Stimulated activated naive CD4-positive, alpha-beta T cell treated with Interleukin-2 at 50 U/mL for 16 hours (primary cell): ENCODE measurements around the gene CAD.
"Not testable (repeated sequence)": the region's sequence is repeated elsewhere in the genome, so short reads cannot be mapped to it uniquely, and the experiment has no call there.

Experiments
- DNase-seq: peaks from one replicate; lab custom pipeline; 2025; lab: John Stamatoyannopoulos, UW

Gene CAD

DNA sequence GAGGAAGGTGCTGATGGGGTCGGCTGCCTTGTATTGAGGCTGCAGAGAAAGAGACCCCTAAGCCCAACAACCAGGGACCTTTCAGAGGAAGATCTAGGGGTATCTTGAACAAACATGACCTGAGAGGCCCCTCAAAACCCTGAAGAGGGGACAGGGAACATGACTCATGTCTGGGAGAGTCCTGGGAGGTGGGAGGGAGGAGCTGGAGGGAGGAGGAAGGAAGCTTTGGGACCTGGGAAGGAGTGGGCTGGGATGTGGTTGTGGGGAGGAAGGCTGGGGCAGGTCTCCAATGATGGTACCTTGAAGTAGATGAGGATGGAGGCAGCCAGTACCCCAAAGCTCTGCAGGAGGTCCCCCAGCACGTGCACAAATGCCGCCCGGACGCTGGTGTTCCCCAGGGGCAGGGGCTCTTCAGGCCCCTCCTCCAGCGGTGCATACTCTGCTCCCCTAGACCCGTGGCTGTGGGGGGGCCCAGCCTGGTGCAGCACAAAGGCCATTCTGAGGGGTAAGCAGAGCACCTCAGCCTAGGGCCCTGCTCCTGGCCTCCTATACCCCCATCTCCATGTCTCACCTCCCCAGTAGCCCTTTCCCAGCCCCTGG, 39.8 kb downstream of the CAD start:
- no peak for DNase-seq

DNA sequence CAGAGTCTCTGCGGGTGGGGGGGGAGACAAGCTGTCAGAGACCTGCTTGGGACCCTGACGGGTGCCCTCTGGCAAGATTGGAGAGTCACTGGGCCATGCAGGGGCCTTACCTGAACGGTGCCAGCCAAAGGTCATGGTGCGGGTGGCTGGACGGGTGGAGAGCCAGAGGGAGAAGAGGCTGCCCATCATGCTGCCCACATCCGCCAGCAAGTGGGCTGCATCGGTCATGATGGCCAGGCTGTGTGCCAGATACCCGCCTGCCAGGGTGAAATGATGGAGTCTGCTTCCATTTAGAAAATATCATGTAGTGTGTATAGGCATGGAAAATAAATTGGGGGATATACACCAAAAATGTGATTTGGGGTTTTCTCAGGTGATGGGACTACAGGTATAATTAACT, 40.9 kb downstream of the CAD start:
- no peak for DNase-seq

DNA sequence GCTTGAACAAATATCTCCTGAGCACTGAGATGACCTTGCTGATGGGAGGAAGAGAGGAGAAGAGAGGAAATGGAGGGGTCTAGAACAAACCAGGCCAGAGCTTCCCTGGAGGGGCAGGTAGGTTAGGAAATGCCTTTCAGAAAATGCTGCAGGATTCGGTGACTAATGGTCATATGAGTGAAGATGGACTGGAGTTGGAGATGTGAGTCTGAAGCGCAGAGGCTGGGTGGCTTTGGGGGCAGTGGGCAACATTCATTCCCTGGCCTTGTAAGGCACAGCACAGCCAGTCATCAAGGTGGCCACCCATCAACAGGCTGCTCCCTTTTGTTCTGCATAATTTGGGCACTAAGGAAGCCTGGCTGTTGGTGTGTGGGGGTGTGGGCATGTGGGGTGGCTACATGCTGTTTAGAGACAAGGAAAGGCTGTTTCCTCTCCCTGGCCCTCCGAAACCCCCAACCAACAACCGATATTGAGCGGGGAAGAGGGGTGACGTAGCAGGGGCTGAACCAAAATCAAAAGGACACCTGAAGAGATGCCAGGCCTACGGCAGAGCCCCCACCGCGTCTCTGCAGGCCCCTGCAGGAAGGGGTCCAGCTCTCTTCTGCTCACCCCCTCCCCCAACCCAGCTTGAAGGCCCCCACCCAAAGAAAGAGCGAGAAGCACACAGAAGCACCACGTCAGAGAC, 44.2 kb downstream of the CAD start:
- no peak for DNase-seq

DNA sequence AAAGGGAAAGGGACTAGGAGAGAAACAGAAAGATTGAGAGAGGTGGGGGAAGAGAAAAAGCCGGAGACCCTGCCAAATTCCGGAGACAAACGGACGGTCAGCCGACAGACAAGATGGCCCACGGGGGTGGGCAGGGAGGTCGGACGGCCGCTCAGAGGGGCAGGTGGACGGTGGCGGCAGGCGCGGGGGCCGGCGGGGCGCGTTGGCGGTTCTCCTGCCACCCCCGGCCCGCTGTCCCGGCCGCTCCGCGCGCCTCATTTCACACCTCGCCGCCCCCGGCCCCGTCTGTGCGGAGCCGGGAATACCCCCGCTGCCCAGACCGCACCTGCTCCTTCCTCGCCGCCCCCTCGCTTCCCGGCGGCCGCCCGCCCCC, 44.7 kb downstream of the CAD start:
- no peak for DNase-seq

DNA sequence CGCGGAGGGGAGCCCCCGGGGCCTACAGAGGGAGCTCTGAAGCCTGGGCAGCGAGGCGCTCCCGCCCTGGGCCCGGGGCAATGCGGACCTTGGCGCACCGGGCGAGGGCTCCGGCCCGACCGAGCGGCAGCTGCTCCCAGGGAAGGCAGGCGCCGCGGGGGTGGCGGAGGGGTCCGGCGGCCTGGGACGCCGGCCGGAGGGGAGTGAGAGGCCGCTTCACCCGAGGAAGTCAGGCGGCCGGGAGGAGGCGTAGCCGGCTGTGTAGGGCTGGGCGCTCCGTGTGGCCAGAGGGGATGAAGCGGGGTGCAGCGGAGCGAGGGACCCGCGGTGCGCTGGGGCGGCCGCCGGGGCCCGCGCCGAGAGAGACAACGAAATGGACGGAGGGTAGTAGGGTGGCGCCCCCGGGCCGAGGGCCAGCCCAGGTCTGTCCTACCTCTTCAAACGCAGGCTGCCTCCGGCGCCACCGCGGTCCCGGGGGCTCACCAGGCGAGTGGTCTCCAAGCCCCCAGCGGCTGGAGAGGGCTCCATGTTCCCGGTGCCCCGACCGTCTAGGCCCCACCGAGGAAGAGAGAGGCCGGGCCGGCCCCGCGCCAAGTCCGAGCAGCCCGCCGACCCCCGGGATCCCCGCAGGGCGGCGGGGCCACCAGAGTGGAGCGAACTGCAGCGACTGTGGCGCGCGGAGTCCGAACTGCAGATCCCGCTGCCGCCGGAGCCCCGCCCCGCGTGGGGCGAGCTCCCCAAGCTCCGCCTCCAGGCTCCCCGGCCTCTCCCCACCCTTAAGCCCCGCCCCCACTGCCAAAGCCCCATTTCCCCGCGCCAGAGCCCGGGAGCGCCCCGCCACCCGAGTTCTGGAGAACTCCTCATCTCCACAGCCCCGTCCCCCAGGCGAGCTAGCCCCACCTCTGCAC, 45.5 kb downstream of the CAD start, which contains the start of gene SLC30A3:
SLC30A3 (minus strand) TSS at position 669 of the 908 bp plus-strand sequence; CDS start at position 528, 141 bp downstream.
- DNase-seq = peak; percentile 54

DNA sequence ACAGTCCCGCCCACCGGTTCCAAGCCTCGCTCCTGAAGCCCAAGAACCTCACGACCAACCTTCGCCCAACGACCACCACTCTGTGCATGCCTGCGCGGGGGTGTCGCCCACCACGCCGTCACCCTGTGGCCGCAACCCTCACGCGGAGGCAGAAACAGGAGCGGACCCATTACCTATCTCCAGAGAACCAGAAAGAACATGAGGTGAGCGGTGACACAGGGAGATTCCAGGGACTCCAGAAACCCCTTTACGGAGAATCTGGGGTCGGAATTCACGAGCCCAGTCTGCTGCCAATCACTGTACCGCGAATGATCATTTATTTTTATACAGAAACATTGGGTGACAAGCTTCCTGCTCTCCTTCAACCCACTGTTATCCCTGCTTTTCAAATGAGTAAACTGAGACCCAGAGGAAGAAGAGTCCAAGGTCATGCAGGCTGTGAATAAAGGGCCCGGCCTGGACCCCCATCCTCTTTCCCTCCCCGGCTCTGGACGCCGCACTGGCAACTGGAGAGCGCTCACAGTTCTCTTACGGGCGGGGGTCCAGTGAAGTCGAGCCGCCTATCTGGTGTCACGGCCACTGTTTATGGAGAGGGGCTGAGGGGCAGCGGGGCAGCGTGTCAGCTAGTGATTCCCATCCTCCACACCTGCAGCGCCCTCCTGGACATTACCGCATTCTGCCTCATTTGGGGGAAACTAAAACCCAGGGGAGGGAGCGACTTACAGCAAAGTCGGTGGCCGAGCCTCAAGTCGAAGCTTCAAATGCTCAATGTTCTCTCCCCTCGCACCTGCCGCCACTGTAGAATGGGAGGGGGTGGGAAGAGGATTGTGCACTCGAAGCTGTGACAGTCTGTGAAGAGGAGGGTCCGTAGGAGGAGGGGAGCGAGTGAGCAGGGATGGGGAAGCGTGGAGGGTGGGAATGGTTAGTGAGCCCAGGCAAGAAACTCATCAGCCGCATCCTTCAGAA, 46.4 kb downstream of the CAD start:
- DNase-seq = no peak

DNA sequence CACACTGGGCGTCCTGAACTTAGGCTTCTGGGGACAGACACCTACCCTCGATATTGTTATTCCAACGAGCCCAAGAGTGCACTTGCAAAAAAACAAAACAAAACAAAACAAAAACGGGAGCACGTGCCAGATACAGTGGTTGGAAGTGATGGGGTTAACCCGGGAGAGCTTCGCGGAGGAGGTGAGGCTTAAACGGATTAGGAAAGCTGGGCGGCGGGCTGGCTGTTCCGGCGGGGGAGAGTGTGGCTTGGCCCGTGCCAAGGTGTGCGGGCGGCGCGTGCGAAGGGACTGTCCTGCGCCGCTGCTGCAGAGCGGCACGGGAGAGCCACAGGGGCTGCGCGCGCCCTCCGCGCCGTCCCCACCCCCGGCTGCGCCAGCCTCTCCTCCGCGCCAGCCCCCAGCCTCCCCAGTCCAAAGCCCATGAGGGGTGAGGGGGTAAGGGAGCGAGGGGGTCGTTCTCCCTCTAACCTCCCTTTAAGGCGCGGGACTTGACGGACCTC, 47.1 kb downstream of the CAD start:
- no peak for DNase-seq

DNA sequence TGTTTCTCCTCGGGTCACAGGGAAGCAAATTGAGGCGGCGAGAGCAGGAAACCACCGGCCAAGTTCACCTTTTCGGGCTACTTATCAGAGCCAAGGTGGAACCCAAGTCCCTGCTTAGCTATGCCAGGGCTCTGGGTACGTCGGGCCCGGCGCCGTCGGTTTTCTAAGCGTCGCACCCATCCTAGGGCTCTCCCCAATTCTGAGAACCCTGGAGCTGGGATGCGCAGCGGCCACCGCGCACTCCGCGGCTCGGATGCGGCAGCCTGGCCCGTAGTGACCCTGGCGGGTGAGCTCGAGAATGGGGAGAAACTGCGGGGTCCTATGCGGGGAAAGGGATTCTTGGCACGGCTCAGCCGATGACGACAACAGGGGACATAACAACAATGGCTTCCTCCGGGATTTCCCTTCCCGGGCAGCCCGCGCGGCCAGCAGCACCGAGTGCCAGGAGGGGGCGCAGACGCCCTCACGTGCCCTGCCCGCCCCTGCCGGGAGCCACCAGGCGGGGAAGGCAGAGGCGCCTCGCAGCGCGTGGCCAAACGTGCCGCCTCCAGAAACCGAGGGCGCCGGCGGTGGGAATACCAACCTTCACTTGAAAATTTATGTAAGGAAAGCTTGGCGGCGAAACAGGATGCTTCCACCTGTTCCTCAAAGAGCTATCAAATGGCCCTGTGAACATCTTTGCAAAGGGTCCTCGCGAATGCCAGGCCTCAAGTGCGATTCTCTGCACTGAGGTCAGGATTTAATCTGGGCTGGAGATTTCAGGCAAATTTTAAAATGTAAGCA, 47.8 kb downstream of the CAD start:
- DNase-seq = peak; percentile 41

DNA sequence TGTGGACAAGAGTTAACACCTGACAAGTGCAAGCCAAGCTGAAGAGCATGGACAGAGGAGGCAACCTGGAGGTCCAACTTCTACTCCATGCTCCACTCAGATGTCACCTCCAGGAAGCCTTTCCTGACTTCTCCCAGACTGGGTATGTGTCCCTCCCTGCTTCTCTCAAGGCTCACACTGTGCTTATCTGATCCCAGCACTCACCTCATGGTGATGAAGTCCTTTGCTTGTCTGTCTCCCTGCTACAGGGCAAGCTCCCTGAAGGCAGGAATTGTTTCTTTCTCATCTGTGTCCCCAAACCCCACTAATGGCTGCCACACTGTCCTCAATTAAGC, 48.3 kb downstream of the CAD start:
- DNase-seq = no peak

DNA sequence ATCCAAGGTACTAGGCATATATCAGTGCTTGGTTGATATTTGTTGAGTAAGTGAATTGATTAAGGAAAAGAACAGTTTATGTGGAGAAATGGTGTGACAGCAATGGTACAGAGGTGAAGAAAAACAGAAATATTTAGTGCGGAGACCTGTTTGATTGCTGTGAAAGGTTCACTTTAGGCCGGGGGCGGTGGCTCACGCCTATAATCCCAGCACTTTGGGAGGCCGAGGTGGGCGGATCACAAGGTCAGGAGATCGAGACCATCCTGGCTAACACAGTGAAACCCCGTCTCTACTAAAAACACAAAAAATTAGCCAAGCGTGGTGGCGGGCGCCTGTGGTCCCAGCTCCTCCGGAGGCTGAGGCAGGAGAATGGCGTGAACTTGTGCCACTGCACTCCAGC, 51.1 kb downstream of the CAD start:
- DNase-seq = not testable (repeated sequence)

DNA sequence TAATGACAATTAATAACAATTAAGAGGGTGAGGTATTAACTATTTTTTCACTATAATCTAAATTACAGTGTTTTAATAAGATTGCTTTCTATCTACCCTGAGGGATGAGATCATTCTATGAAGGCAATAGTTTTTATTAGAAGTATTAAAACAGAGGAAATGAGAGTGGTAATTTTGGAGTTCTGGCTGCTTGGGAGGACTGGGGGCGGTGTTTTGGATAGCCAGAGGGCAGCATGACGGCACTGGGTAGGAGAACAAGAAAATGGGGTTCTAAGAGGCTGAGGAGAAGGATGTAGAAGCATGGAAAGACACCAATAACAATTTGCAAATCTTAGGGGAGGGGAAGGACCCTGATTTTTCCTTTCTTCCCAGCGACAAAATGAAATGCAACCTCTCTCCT, 53.0 kb downstream of the CAD start:
- DNase-seq = no peak

DNA sequence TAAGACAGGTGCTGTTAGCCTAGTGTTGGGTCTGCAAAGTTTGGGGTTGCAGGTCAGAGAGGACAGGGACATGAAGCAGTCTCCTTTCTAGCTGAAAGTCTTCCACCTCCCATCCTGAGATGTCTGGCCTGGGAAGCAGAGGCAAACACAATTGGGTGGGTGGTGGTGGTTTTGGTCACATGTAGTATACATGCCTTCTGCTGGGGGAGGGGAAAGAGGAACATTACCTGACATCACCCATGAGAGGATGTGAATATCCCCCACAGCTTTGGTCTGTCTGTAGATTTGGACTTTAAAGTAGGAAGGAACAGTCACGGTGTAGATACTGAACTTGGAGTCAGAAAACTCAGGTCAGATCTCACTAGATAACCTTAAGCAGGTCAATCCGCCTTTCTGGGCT, 53.5 kb downstream of the CAD start:
- DNase-seq = no peak

DNA sequence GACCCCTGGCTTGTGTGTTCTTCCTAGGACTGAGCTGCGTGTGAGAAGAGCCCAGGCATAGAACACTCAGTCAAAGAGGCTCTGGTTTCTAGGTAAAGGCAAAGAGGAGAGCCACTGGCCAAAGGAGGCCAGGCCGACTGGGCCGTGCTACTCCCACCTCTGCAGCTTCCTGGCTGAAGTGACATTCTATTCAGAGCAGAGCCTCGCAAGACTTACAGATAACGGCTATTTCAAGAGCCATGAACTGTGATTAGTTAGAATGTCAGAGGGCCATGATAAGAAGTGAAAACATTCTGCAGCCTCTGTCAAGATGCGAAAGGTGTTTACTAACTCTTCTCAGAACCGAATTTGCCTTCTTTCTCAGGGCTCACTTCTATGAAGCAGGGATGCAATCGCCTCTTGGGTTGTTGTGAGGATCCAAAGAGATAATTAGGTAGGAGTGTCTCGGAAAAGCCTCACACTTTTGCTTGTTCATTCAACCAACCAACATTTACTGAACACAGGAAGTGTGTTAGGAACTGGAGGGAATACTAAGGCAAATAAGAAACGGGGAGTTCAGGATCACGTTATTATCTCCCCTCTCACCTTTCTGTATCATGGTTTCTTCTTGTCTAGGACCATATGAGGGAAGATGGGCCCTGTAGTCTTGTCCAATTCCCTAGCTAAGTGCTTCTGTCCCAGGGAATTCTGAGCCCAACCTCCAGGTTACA, 54.6 kb downstream of the CAD start:
- DNase-seq = no peak

DNA sequence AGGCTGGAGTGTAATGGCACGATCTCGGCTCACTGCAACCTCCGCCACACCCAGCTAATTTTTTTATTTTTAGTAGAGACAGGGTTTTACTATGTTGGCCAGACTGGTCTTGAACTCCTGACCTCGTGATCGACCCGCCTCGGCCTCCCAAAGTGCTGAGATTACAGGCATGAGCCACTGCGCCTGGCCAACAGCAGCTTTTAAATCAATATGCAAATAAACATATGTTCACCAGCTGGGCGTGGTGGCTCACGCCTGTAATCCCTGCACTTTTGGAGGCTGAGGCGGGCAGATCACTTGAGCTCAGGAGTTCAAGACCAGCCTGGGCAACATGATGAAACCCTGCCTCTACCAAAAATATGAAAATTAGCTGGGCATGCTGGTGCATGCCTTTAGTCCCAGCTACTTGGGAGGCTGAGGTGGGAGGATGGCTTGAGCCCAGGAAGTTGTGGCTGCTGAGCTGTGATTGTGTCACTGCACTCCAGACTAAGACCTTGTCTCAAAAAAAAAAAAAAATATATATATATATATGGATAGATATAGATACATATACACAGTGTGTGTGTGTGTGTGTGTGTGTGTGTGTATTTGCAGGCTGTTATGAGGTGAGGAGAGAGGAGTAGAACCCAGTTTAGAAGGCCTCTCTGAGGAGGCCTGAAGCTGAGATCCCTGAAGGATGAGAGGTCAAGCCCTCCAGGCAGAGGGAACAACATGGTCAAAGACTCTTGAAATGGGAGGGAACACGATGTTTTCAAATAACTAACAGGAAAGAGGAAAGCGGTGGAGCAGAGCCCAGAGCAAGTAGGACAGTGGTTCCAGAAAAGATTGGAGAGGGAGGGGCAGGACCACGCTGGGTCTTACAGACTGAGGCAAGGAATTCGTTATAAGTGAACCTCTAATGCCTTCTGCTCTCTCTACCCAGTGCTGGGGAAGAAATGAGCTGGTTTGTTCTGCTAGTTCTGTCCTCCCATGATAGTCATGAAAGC, 55.7 kb downstream of the CAD start:
- DNase-seq = not testable (repeated sequence)

DNA sequence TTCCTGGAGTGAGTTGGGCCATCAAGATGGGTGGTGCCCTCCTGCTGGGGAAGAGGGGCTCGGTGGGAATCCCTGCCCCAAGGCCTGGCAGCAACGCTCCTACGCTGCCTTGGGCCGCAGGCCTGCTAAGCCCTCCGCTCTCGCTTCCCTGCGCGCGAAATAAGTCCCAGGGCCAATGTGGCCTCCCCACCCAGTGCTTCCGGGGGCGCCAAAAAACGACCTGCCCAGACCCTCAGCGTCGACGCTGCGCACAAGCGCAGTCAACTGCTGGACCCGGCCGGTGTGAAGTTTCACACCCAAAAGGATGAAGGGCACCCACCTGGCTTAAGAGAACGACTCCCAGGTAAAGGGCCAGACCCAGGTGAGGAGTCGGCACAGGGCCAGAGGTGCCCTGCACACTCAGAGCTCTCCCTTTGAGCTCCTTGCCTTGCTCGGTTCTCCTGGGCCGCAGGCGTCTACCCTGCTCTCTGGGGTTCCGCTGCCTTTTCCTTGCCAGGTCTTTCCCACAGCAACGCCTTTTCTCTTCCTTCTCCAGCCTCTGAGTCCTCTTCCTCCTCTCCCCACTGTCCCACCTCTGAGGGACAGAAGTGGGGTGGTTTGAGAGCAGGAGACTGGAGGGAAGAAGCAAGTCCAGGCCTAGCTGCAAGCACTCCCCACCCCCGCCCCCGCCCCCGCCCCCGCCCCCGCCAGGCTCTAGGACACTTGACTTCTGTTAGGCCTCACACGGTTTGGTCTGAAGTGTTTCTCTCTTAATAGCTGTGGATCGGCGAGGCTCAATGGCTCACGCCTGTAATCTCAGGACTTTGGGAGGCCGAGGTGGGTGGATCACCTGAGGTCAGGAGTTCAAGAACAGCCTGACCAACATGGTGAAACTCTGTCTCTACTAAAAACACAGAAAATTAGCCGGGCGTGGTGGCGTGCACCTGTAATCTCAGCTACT, 58.3 kb downstream of the CAD start, which contains the start of gene DNAJC5G:
DNAJC5G (plus strand) TSS at position 223 of the 940 bp plus-strand sequence. CDS start 1,296 bp downstream, outside the sequence.
- DNase-seq = no peak

DNA sequence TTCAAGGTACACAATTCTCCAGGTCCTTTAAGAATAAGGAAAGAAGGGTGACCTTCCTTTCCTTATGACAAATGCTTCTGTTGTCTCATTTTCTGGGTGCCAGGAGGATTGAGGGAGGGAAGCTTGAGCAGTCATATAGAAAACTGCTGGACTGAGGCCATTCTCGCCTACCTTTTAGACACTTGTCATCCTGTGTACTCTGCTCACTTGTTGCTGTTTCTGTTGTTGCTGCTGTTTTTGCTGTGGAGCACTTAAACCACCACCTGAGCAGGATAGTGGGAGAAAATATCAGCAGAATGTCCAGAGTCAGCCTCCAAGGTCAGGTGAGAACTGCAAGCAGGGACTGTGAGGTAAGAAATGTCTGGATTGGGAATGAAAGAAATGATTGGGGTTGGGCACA, 60.8 kb downstream of the CAD start:
- DNase-seq = no peak

DNA sequence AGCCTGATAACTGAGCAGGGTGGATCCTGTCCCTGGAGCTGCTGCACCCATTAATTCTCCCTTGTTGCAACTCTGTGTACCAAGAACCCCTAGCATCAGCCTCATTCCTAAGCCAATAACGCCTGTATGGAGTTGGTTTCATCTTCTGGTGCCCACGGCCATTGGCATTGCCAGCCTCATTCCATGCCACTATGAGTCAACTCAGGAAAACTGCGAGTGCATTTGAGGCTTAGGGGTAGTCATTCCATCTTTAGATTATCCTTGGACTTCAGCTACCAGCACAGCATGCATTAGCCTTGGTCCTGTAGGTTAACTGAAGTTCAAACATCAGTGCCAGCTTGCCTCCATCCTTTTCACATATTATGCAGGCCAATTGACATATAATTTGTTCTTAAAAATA, 63.7 kb downstream of the CAD start:
- no peak for DNase-seq

DNA sequence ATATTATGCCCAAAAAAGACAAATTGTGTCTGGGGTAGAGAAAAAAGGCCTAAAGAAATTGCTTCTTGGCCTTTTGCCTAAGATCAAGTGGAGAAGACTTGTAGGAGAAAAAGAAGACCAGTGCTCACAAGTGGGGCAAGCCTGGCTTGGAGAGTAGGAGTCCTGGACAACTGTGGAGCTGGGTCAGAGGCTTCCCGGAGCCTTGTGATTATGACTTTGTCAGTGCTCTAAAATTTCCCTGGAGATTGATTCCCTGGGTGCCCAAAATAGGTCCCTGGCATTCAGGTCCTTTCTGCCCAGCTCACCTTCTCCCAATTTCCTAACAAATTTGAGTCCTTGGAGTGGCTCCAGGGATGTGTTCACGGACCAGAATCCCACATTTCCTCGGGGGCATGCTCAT, 64.3 kb downstream of the CAD start:
- no peak for DNase-seq
